Forelimb muscle (tissue), 1 donor: ENCODE results near the gene SPTLC2. TPM values are rescaled to one million over a fixed set of nuclear protein-coding genes. Genes with fewer than 3 reads are reported as not detected.

Experiments used
- DNase-seq: peaks from one replicate; pipeline ENCODE4 v3.0.0-alpha.2; 2013; ENCODE audit warnings: low read depth
- polyA plus RNA-seq: library from polyadenylated mRNA; unstranded; fragments of 120-200 nt; gene quantifications from one replicate; pipeline ENCODE4 v1.2.1, GENCODE V29; 2013; ENCODE audit not compliant: insufficient read length

Gene SPTLC2
- polyA plus RNA-seq, 1 donor, result 16.4 TPM

GRCh38 chr14:77507762-77508161 is 108.7 kb downstream of the SPTLC2 start:
- DNase-seq, result no peak

GRCh38 chr14:77505031-77505430 is 111.4 kb downstream of the SPTLC2 start:
- DNase-seq, result no peak

GRCh38 chr14:77503138-77503537 is 113.3 kb downstream of the SPTLC2 start:
- DNase-seq, result no peak

GRCh38 chr14:77502109-77502782 is 114.2 kb downstream of the SPTLC2 start:
- DNase-seq, result no peak

GRCh38 chr14:77498984-77499527 is 117.4 kb downstream of the SPTLC2 start:
- DNase-seq, result no peak

DNA sequence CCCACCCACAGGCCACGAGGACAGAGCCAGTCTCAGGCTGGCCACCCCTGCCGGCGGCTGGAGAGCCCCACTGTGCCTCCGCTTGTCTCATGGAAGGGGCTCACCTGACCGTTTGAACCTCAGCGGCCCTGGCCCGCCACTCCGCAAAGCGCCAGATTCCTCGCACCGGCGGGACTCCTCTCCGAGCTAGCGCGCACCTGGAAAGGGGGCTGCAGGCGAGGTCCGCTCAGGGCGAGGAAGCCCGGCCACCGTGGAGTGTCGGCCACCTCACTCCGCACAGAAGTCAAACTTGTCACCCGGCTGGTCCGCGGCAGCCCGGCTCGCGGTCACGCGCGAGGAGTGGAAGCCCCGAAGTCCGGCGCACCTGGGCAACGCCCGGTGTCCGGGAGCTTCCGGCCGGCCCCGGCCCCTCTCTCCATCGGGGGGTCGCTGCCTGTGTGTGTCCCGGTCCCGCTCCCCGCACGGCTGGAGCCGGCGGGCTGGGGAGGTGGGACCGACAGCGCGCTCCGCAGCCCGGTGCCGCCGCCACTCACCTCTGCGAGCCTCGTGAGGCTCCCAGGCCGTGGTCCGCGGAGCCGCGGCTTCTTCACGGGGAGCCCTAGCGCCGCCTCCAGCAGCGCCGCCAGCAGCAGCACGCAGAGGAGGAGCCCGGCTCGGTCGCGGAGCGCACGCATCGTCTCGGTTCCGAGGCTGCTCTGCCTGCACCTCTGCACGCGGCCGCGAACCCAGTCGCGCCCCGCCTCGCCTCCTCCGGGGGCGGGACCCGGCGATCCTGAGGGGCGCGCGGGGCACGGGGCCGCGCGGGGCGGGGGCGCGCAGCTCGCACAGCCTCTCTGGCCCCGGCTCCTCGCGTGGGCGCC is 118.1 kb downstream of the SPTLC2 start, which contains the start of gene ISM2:
TSS of gene ISM2 (minus strand) at position 697 of the 860 bp plus-strand sequence. CDS start at position 674, 23 bp downstream.
- DNase-seq, result no peak

GRCh38 chr14:77495334-77495733 is 121.1 kb downstream of the SPTLC2 start:
- DNase-seq, result no peak

DNA sequence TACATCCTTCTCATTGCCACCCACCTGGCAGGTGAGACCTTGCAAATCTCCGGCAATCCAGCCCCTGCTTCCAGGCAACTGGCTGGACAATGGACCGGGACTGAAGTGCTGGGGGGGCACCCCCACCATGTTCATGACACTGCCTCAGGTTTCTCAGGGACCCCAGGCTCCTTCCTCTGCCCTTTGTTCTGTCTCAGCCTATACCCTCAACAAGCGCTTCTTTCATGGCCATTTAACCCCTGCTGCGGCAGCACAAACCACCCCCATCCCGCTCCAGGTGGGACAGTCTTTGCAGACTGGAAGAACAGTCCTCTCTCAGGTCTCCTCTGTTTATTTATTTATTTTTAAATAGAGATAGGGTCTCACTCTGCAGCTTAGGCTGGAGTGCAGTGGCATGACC is 125.4 kb downstream of the SPTLC2 start:
- no peak for DNase-seq

- DNase-seq, result no peak
These were observed 126.0 kb downstream of the SPTLC2 start for GRCh38 chr14:77490347-77490986.

- DNase-seq, result no peak
These were observed 127.4 kb downstream of the SPTLC2 start for GRCh38 chr14:77489041-77489440.

DNA sequence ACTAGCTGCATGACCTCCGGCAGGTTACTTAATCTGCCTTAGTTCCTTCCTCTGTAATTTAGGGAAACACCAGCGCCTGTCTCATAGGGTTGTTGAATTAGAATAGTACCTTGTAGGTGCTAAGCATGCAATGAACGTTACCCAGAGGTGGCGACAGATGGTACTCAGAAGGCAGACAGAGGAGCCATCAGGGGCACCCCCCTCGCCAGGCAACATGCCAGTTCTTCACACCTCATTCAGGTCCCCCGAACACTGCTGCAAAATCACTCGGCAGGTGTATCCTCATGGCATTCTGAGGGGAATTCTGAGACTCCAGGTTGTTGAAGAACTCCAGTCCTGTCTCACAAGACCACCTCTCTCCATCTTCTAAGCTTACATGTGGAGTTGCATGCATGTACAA is 127.9 kb downstream of the SPTLC2 start:
- no peak for DNase-seq

DNA sequence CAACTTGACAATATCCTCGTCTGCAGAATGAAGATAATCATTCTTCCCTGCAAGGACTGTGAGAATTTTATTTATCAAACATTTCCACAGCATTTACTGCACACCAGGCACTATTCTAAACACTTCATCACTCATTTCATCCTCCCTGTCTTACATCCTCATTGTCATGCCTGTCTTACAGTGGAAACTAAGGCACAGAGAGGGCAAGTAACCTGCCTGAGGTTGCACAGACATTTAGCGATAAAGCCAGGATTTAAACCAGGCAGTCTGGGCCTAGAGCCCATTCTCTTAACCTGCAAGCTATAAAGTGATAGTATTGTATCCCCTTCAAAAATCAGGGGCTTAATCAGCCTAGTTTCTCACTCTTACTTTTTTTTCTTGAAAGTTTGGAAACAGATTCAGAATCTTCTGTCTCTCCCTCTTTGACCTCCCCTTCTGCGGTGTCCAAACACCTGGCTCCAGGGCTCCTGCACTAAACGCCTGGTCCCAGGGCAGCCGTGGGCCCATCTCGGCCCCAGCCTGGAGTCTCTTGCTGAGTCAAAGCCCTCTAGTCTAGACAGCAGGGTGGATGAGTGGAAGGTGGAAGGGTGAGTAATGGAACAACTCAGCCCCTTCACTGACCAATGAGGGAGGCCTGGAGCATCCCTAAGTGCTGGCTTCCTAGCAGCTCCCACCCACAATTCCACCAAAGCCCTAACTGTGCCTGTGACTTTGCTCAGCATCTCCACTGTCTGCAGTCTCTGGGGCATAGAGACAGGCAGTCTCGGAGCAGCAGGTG is 130.3 kb downstream of the SPTLC2 start:
- no peak for DNase-seq

GRCh38 chr14:77485256-77485655 is 131.2 kb downstream of the SPTLC2 start:
- DNase-seq, result no peak

DNA sequence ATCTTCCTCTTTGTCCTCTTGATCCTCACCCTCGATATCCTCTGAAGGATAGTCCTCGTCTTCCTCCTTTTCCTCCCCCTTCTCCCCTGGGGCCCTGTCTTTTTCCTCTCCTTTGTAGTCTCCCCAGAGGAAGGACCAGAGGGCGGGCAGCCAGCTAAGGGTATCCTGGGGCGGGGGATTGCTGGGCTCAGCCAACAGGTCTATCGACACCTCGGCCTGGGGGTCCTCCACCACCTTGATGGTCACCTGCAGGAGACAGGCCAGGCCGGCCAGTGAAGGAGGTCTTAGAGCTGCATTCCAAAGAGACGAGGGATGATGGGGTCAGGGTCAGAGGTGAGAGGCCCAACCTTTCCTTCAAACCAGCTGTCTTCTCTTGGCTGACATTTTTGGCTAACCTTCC is 134.0 kb downstream of the SPTLC2 start:
- DNase-seq, result no peak

DNA sequence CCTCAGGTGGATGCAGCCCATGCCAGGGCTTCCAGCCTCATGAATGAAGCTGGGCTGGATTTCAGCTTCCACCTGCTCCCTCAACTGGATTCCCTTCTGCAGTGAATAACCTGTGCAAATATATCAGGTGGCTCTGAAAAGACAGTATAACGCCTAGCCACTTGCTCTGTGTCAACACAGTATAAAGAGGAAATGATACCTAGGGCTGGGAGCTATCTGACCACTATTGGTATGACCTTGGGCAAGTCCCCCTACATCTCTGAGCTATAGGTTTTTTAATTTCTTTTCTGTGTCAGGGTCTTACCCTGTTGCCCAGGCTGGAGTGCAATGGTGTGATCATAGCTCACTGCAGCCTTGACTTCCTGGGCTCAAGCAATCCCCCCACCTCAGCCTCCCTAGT is 137.6 kb downstream of the SPTLC2 start:
- no peak for DNase-seq

DNA sequence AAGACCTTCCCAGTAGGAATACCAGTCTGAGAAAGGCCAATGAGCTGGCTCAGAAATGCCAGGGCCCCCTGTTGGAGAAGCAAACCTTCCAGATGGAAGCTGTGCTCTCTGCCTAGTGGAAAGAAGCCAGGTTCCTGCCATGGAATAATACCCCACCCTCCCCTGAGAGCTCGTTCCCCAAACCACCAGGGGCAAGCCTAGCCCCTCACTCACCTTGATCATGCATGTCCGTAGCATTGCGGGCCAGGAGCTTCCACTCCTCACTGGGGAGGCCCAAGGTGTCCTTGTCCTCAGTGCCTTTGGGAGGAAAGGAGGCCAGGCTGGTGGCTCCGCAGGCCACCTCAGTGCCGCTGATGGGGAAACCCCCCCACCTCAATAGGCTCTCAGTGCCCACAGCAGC is 138.4 kb downstream of the SPTLC2 start:
- DNase-seq, result no peak

DNA sequence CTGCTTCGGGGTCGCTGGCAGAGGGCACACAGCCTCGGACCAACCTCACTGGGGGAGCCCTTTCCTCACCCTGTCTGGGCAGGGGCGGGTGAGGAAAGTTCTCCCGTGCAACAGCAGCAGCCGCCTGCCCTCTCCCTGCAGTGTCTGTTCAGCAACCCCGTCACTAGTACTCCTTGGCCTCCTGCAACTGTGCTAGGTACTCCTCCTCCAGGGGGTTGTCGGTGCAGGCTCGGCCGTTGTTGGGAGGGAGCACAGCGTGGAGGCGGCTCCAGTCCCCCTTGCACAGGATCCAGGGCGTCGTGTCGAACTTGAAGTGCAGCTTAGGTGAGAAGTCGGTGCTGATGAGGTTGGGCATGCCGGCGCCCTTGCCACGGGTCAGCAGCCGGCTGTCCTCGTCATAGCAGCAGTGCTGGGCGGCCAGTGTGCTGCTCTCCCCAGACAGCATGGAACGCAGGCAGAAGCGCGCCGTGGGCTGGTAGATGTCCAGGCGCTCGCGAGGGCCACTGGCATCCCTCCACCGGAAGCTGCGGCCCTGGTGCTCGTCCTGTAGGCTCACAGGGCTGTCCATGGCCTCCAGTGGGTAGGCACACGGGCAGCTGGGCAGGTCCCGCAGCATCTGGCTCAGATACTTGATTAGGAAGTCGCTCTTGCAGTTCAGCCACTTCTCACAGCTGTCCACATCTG is 140.9 kb downstream of the SPTLC2 start:
- no peak for DNase-seq

DNA sequence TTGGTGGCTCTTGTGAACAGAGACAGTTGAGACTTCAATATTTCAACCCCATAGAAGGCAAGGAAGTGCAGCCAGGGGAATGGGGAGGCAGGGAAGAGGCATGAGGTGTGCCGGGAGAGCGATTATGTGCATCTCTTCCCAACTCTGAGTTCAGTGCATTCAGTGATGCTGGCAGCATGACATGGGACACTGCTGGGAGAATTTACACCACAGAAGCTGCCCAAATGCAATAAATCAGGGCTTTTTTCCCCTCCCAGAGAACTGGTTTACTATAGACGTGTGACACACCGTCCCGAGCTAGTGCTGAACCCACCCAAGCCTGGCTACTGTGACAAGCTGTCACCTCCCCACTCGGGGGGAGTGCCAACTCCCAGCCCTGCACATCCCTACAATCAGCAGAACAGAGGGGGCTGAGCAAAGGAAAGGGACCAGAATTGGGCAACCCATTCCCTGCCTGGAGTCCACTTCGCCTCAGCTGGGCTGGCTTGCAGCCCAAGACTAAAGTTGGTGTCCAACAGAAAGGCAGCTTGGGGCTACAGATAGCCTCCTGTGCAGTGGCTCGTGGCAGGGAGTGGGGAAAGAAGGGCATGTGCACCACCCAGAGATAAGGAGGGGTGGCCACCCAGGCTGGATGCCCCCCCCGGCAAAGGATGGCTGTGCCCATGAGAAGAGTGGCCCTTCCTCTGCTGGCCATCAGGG is 141.8 kb downstream of the SPTLC2 start:
- no peak for DNase-seq

GRCh38 chr14:77473921-77474320 is 142.5 kb downstream of the SPTLC2 start:
- DNase-seq, result no peak

DNA sequence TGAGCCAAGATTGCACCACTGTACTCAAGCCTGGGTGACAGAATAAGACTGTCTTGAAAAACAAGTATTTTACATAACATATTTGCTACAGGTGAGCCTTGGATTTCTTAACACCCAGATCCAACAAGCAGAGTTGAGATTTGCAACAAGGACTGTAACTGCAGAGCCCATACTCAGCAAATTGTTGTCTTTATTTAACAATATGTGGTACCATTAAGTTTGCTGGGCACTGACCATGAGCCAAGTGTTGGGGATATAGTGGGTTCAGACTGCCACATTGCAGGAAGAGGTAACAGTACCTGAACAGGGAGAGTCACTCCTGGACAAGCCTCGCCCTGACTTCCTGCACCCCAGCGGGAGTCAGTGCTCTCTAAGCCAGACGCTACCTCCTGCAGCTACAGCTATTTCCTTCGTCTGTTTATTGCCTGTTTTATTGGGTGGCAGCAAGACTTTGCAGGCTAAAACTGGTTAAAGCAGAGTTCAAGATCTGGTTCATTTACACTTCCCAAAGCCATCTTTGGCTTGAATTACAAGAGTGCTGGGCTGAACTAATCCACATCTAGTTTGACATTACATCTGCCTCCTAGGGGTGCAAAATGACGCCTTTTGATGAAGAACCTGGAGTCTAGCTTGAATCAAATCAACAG is 146.1 kb downstream of the SPTLC2 start:
- no peak for DNase-seq
